HG03442 (cell line): ENCODE data around the gene COG5.
"Not testable (repeated sequence)": the region's sequence is repeated elsewhere in the genome, so short reads cannot be mapped to it uniquely, and the experiment has no call there.

Experiments used
- ATAC-seq: cut with Tn5 transposase; IDR thresholded peaks from one replicate; pipeline ENCODE4 v1.9.1; 2021; ENCODE audit warnings: mild to moderate bottlenecking, moderate library complexity; ENCODE audit not compliant: unreplicated experiment

Gene COG5

GRCh38 chr7:107234436-107234835, 329.3 kb downstream of the COG5 start:
- no peak for ATAC-seq

DNA sequence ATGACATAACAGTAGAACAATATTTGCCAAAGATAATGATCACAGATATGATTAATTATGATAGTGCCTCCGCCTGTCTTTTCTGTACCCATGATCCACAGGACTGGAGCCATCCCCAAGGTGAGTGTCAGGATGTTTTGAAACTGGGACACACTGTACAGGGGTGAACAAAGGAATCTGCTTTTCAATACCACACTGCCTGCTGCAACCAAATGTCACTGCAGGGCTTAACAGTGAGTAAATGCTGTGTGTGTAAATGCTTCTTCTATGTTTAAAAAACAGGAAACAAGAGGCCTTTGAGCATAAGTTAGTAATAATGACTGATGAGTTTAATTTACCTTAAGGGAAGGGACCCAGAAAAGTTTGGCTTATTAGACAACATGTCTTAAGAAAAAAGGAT, 329.7 kb downstream of the COG5 start:
- no peak for ATAC-seq

GRCh38 chr7:107233174-107233573, 330.5 kb downstream of the COG5 start:
- no peak for ATAC-seq

GRCh38 chr7:107232568-107233090, 331.1 kb downstream of the COG5 start:
- ATAC-seq, result no peak

DNA sequence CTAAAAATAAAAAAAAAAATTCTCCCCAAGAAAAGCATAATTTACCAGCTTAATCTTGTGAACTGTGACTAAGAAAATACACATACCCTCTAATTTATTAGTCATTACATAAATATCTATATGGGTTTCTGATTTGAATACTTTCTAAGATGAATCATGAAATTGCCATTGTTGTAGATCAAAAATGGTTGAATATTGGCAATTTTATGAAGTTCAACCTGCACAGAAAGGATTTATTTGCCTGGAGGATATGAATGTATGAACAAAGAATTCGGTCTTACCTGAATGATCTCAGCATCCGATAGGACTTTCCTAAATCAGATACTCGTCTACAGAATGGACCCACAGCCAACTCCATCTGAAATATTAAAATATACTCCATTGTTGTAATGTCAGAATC, 333.4 kb downstream of the COG5 start:
- no peak for ATAC-seq

DNA sequence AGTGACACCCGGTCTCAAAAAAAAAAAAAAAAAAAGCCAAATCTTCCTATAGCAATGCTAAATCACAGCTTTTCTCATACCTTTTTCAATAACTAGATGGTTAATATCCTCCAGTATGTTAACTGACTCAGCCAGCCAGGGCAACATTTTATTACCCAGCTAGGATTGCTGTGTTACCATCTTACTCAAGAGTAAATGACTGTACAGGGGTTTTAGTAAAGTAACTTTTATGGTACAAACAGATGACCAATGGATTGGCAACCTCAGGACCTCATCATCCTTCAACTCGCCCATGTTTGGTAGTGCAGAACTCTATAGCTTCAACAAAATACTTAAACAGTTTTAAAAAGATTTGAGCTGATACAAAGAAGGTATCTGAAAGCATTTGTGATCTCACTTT, 335.4 kb downstream of the COG5 start:
- ATAC-seq, result no peak

- no peak for ATAC-seq
Observed at GRCh38 chr7:107224374-107225223, 339.1 kb downstream of the COG5 start.

- ATAC-seq, result not testable (repeated sequence)
Observed at GRCh38 chr7:107220806-107221205, 342.9 kb downstream of the COG5 start.

DNA sequence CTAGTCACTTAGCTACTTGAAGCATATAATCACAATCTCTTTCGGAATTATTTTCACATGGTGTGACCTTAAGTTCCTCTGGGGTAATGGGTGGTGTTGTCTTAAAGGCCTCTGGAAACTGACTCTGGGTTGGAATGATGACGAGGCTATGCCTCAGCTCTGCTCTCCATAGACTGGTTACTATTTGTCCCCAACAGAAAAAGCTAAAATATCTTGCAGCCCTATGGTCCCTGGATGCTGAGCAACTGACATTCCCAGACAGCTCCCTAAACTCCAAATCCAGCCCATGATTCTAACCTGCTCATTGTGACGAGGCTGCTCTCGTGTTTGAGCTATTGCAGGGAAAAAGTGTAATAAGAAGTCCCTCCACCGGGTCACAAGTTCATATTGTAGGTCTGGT, 343.4 kb downstream of the COG5 start:
- no peak for ATAC-seq

DNA sequence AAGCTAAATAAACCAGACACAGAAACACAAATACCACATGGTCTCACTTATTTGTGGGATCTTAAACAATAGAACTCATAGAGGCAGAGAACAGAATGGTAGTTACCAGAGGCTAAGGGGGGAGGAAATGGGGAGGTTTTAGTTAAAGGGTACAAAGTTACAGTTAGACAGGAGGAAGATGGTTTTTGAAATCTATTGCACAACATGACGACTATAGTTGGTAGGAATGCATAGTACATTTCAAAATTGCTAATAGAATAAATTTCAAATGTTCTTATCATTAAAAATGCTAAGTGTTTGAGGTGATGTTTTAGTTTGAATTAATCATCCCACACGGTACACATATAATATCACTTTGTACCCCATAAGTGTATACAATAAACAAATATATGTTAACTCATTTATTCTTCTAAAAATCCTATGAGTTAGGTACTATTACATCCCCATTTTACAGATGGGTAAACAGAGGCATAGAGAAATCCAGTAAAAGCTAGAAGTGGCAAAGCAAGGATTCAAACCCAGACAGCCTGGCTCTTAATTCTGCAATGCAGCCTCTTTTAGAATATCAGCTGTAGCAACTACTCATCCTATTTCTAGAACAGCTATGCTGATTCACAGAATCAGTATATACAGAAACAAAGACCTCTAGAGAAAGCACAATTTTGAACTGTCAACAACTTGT, 344.0 kb downstream of the COG5 start:
- no peak for ATAC-seq

DNA sequence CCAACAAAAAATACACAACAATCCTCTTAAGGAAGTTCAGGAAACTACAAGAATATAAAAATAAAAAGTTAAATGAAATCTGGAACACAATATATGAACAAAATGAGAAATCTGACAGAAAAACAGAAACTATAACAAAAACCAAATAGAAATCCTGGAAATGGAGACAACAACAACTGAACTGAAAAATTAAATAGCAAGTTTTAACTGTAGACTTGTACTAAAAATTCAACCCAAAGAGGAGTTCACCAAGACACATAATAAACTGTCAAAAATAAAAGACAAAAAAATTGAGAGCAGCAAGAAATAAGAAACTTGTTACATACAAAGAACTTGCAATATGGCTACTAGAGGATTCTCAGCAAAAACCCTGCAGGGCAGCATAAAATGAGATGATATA, 349.8 kb downstream of the COG5 start:
- no peak for ATAC-seq

- no peak for ATAC-seq
Observed at GRCh38 chr7:107213193-107213788, 350.4 kb downstream of the COG5 start.

GRCh38 chr7:107212725-107213124, 351.0 kb downstream of the COG5 start:
- ATAC-seq, result no peak

DNA sequence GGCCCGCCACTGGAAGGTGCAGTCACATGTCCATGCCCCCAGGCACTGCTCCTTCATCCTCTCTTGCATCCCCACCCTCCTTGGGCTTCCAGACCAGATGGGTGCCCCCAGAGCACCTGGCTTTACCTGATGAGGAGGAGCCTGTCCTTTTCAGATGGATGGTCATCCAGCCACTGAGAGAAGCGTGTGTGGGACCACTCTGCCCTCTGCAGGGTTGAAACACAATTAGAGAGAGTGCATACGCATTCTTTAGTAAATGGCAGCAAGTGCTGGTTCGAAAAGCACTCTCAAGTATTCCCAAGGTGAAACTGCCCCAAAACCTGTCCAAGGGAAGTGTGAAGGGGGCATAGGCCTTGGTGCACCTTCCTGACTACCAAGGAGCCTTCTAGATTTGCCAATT, 353.3 kb downstream of the COG5 start:
- ATAC-seq, result no peak

DNA sequence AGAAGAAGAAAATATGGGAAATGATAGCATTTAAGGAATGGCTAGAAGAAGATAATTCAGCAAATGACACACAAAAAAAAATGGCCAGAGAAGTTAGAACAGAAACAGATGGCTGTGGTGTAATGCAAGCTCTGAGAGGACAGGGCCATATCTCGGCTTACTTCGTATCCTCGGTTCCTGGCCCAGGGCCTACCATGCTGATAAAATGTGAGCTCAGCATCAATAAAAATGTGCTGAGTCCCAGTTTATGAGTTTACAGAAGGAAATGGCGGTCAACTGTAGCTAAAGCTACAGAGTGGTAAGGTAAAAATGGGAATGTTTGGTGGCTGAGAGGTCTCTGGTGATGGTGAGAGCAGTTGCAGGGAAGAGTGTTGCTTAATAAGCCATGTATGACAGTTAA, 354.2 kb downstream of the COG5 start:
- ATAC-seq, result no peak

DNA sequence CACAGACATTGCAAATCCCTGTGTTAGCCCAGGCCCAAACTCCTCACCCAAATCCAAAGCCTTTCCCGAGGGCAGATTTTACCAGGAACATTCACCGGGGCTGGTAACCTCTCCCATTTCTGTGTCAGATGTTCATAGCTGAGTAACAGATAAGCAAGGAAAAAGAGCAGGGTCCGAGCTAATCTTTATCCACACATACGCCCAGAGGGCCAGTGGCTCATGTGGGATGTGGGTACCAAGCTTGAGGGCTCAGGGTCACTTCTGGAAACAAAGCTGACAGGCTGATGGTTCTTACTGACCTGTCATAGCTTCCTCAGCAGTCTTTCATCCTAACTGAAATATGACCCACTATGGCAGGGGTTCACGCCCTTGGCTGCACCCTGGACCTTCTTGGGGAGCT, 355.2 kb downstream of the COG5 start:
- ATAC-seq, result no peak

GRCh38 chr7:107208024-107208521, 355.6 kb downstream of the COG5 start:
- ATAC-seq, result no peak

DNA sequence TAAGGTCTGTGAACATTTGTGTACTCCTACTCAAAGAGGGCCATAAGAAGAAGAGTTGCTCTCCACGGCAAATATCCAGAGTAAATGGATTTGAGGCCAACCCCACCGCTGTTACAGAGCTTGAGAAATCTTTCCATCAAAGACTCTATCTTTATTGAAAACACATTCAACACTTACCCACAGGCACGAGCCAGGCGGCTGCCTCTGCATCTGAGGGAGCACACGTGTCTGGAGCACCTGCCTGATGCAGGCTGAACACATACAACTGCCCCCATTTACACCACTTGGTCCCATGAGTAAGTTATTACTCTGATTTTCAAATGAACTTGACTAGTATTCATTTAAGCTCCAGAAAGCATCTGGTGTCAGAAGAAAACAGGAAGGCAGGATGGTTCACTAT, 356.3 kb downstream of the COG5 start:
- ATAC-seq, result no peak

DNA sequence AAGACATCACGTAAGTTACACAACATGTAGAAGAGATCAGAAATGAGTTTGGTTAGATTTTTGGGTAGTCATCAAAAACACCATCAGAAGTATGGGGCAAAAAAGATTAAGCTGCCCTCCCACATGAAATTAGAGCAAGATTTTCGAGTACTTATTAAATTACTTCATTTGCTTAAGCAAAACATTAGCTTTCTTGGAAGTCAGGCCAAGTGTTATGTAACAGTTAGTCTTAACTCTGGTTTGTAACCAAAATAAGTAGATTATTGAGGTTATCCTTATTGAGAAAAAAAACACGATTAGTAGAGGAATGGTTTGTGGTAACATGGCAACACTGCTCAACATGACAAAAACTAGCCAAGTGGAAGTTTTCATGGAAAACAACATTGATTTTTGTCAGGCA, 357.0 kb downstream of the COG5 start:
- ATAC-seq, result no peak

DNA sequence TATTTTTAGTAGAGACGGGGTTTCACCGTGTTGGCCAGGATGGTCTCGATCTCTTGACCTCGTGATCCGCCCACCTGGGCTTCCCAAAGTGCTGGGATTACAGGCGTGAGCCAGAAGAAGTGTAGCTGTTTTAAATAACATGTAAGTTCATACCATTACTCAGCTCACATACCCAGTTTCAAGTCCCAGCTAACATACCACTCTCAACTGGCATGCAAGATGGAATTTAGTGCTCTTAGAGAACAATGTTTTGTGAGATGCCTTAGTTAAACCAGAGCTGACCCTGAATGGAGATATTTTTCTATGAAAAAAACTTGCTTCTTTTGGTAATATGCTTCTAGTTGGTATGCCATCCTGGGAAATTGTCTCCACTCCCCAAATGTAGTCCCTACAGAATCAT, 357.6 kb downstream of the COG5 start:
- ATAC-seq, result no peak

DNA sequence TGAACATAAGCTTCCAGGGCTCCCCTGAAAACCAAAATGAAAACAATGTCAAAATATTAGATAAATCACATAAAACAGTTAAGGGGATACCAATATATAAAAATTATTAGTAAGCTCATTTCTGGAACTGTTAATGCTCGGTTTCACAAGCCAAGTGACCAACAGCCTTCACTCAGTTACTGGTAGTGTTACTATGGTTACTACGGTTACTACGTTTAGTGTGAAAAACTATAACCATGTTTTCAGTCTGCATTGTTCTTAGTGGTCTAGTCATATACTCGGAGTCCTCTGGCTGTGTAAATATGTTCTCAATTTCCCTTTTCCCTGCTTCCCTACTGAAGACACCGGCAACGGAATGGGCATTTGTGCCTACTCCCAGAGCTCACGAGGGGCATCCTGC, 360.1 kb downstream of the COG5 start:
- no peak for ATAC-seq
